GM12878 (cell line): ENCODE data around the gene MARF1. TPM values are rescaled to one million over a fixed set of nuclear protein-coding genes. Genes with fewer than 3 reads are reported as not detected.

Experiments
- ATAC-seq: fragments of 200-7000 bp; cut with Tn5 transposase; 3 replicates; pipeline ENCODE4 v1.9.1; 2020; ENCODE audit warnings: mild to moderate bottlenecking, moderate library complexity
- BruUV-seq: library from RNA; stranded (reverse); fragments of 400-500 nt; replicated peaks from 2 replicates; lab custom pipeline; 2021; lab: Mats Ljungman, UMichigan
- CTCF ChIA-PET: fragments of 300-600 bp; sonication (Branson Sonifier 250); formaldehyde crosslinking; extraction: SDS; loops from one replicate; lab custom pipeline; 2021; ENCODE audit warnings: inconsistent platforms; lab: Yijun Ruan, JAX
- POLR2A ChIA-PET: fragments of 350-600 bp; formaldehyde crosslinking; extraction: SDS; loops from one replicate; lab custom pipeline; 2021; ENCODE audit warnings: inconsistent platforms; lab: Charles Lee
- RAD21 ChIA-PET: fragments of 300-600 bp; sonication (Branson Sonifier 250); formaldehyde crosslinking; loops from one replicate; lab custom pipeline; 2023; ENCODE audit warnings: antibody characterized with exemption; ENCODE audit not compliant: unreplicated experiment; lab: Charles Lee
- SMC1A ChIA-PET: fragments of 300-600 bp; sonication (Branson Sonifier 250); formaldehyde crosslinking; loops from one replicate; lab custom pipeline; 2023; ENCODE audit not compliant: unreplicated experiment, uncharacterized antibody; lab: Charles Lee
- DNase-seq: peaks from one replicate; pipeline ENCODE4 v3.0.0-alpha.2; 2011; ENCODE audit warnings: low read depth, low spot score
- FAIRE-seq: peaks from 3 replicates; lab custom pipeline; 2011; peaks lifted over from hg19 to GRCh38; lab: Jason Lieb, UNC
- H2AFZ ChIP-seq: 2 replicates; pipeline ENCODE4 v1.6.0; 2011; ENCODE audit warnings: low read depth, low read length, control low read depth; ENCODE audit not compliant: control insufficient read depth
- H3K27ac ChIP-seq: 2 replicates; pipeline ENCODE4 v1.5.1; 2011; ENCODE audit warnings: control low read depth; ENCODE audit not compliant: control insufficient read depth, insufficient read depth
- H3K27me3 ChIP-seq, 2 experiments: replicated peaks in 1 of 2; 2 replicates each; pipeline versions ENCODE4 v1.6.0 to v1.6.1; 2011; ENCODE audit warnings: low read length in 1 of 2; ENCODE audit not compliant: control insufficient read depth in 2 of 2, insufficient read depth in 2 of 2
- H3K36me3 ChIP-seq, 2 experiments: 2 replicates each; pipeline ENCODE4 v1.5.1; 2011; ENCODE audit warnings: low read length in 1 of 2; ENCODE audit not compliant: control insufficient read depth in 2 of 2, insufficient read depth in 2 of 2
- H3K4me1 ChIP-seq: 2 replicates; pipeline ENCODE4 v1.6.1; 2011; ENCODE audit warnings: mild to moderate bottlenecking, low read length, moderate library complexity, mixed read lengths; ENCODE audit not compliant: control insufficient read depth, insufficient read depth
- H3K4me2 ChIP-seq: 2 replicates; pipeline ENCODE4 v1.6.0; 2011; ENCODE audit warnings: control low read depth; ENCODE audit not compliant: control insufficient read depth, insufficient read depth
- H3K4me3 ChIP-seq: fragments of 200-600 bp; sonication (generic); 2 replicates; pipeline ENCODE4 v1.5.1; 2016
- H3K79me2 ChIP-seq: 2 replicates; pipeline ENCODE4 v1.6.0; 2011; ENCODE audit warnings: low read length; ENCODE audit not compliant: control insufficient read depth, insufficient read depth
- H3K9ac ChIP-seq: 2 replicates; pipeline ENCODE4 v1.8.0; 2011; ENCODE audit warnings: low read length, control low read depth, mixed read lengths; ENCODE audit not compliant: control insufficient read depth, insufficient read depth
- H3K9me3 ChIP-seq: replicated peaks from 3 replicates; pipeline ENCODE4 v1.5.1; 2011; ENCODE audit warnings: mild to moderate bottlenecking, low read length; ENCODE audit not compliant: control insufficient read depth, insufficient read depth
- H4K20me1 ChIP-seq: 2 replicates; pipeline ENCODE4 v1.6.0; 2011; ENCODE audit not compliant: control insufficient read depth, insufficient read depth
- FOXK2 ChIP-seq: fragments of 450-650 bp; IDR thresholded peaks from 2 replicates; pipeline ENCODE4 v1.6.1; 2017; ENCODE audit warnings: mild to moderate bottlenecking, moderate library complexity
- MEF2B ChIP-seq: fragments of 450-650 bp; IDR thresholded peaks from 2 replicates; pipeline ENCODE4 v1.6.1; 2018; ENCODE audit warnings: mild to moderate bottlenecking, moderate library complexity; ENCODE audit not compliant: partially characterized antibody, poor library complexity, severe bottlenecking
- ZNF687 ChIP-seq: fragments of 450-650 bp; IDR thresholded peaks from 2 replicates; pipeline ENCODE4 v1.6.1; 2017; ENCODE audit warnings: mild to moderate bottlenecking, moderate library complexity
- WGBS: methylation state at CpG from one replicate; pipeline ENCODE4 v1.1.6; 2016; ENCODE audit warnings: low lambda C conversion rate; ENCODE audit not compliant: insufficient replicate concordance, insufficient coverage; ENCODE audit errors: missing lambda C conversion rate; 5-methylcytosine and 5-hydroxymethylcytosine counted together
- in situ Hi-C: fragments of 300-500 bp; cut with MboI; formaldehyde crosslinking; loops from 9 replicates; pipeline ENCODE4 v1.14.3; 2018; ENCODE audit warnings: mixed read lengths
- intact Hi-C: fragments of 100-400 bp; cut with micrococcal nuclease; formaldehyde crosslinking; loops from one replicate; pipeline ENCODE4 v1.14.2; 2022; ENCODE audit not compliant: unreplicated experiment
- polyA plus RNA-seq, 11 experiments: library from polyadenylated mRNA; depleted of rRNA in 4 of 11; unstranded in 6 of 11; stranded (reverse) in 5 of 11; fragments of >200 nt; fragmentation: Nextera tagmentation in 4 of 11; fragmentation: Illumina TruSeq in 1 of 11; extraction: Ambion mirVana in 4 of 11; extraction: Trizol in 1 of 11; gene quantifications; 1 replicate in 1 of 11; 2 replicates in 10 of 11; pipeline versions ENCODE4 v1.2.1 to v1.2.3, GENCODE V29; 2011 to 2016; ENCODE audit warnings: inconsistent platforms in 2 of 11, missing spikeins in 2 of 11, low read depth in 1 of 11
- total RNA-seq, 4 experiments: library from RNA; depleted of rRNA in 3 of 4; stranded (reverse); fragments of >200 nt in 3 of 4; fragmentation: Illumina TruSeq in 1 of 4; extraction: Trizol in 1 of 4; gene quantifications; 2 replicates each; pipeline versions ENCODE4 v1.2.1 to v1.2.3, GENCODE V29; 2013 to 2021

The MARF1 gene
- total and polyA plus RNA-seq, 10 of the 15 experiments (the other 5 are each of a cell fraction or from before 2014, with no cell fraction given), result 4.5 to 40.1 (median 14.0) TPM

GRCh38 chr16:15572329-15573001 lies 70.5 kb downstream of the MARF1 start:
- Histone ChIP-seq H2AFZ (no peak overlapping the region), H3K27ac (no peak overlapping the region), H3K9me3 (peaks cover 7% of the 10 kb centered on the region; the same call in 1 of the 3 replicates), H4K20me1 (no peaks in the 10 kb centered on the region), H3K36me3 (no peaks in the 10 kb centered on the region), H3K9ac (no peak overlapping the region), H3K79me2 (no peaks in the 10 kb centered on the region), H3K4me1 (no peaks in the 10 kb centered on the region), H3K4me2 (no peak overlapping the region), H3K27me3 (no peaks in the 10 kb centered on the region), H3K4me3 (no peak overlapping the region)
- SMC1A ChIA-PET, result interaction anchor here (1.6 kb wide), 2 partner anchors 13 to 25 kb away, joined by 3 to 4 read pairs; no protein-coding TSS in a partner anchor
- FAIRE-seq (no peak), DNase-seq (no peak), ATAC-seq (no peak)
- intact Hi-C loops, result no loop called here
- 20% methylated on average over 9 of the region's 9 CpGs for WGBS
- in situ Hi-C loops, result loop anchor here (25.0 kb wide), 1 partner anchor 760 kb away; no protein-coding TSS in a partner anchor
- POLR2A ChIA-PET, result interaction anchor here (0.5 kb wide), 1 partner anchor 506 kb away, joined by 3 read pairs; no protein-coding TSS in a partner anchor
- RAD21 ChIA-PET, result no interaction called here
- CTCF ChIA-PET, result no interaction called here
- peak; percentile 21 for TF ChIP-seq MEF2B
- TF ChIP-seq ZNF687, result no peak
- no peak for TF ChIP-seq FOXK2
- BruUV-seq, result no TSS peak
